ENCODE data around the gene TNRC6C.
"Not testable (repeated sequence)": the region's sequence is repeated elsewhere in the genome, so short reads cannot be mapped to it uniquely, and the experiment has no call there.

Gene TNRC6C

DNA sequence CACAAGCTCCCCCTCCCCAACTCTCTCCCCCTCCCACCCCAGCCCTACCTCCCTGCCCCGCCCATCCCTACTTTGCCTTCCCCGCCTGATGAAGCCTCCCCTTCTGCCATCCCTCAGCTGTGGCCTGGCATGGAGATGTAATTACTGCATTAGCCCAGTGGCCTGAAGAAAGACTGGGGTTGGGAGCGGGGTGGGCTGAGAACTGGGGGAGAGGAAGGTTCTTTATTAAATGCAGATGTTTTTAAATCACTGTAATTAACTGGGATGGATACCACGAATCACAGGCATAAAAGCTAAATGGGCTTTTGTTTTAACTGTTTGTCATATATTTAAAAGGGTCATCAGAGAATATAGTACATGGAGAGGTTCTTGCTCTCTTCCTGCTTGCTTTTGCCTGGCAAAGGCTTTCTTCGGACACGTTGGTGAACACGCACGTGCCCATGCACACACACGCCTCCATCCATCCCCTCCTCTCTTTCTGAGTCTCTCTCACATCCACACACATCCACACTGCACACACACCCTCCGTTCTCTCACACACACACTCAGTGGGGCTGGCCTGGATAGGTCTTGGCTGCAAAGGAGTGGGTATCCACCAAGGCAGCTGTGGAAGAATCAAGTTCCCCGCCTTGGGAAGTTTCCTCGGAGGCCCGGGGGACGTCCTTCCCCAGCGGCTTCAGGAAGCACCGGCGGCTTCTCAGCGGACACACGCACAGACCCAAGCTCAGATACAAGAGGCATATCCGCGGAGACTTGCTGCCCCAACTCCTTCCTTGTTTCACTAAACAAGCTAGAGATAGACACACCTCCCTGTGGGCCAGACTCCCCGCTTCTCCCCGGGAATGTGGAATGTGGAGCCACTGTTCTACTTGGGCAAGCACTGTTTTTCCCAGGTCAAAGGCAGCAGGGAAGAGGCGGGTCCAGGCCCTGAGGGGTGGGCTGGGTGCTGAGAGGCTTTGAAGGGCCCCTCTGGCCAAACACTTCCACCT lies 27.4 kb upstream of the TNRC6C start:
- no peak for DNase-seq

DNA sequence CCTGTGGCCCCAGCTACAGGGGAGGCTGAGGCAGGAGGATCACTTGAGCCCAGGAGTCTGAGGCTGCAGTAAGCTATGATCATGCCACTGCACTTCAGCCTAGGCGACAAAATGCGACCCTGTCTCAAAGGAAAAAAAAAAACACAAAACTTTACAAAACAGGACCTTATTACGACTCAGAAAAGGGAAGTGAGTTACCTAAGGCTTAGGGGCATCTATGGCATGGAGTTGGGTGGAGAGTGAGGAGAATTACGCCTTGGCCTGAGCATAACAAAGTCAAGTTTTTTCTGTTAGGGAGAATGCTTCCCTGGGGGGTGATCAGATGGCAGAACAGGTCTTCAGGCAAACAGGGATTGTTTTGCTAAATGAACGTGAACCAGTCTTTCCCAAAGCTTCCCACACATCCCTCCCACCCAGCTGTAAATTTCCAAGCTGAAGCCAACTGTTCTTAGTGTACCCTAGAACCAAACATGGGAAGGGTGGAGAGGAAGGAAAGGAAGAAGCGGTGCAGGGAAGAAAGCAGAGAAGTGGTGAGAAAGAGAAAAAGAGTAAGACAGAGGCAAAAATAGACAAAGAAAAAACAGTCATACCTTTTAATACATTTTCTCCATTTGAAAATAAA lies 24.6 kb upstream of the TNRC6C start:
- no peak for DNase-seq

DNA sequence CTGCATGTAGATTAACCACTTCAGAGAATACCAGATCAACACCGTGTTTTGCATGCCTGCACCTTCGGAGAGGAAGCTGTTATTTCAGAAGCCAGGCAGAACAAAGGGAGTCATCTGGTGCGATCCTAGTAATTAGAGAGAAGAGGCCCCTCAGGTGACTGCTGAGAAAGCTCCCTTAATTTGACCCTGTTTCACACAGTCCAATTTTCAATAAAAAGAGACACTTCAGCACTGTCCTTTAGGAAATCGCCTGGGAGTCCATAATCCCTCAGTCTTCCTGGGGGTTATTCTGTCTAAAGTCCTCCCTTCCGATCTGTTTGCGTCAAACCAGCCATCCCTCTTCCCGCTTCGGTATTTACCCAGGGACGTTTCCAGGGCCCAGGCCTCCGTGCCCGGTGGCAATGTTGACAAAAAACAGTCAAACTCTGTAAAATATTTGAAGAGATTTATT lies 23.4 kb upstream of the TNRC6C start:
- no peak for DNase-seq

DNA sequence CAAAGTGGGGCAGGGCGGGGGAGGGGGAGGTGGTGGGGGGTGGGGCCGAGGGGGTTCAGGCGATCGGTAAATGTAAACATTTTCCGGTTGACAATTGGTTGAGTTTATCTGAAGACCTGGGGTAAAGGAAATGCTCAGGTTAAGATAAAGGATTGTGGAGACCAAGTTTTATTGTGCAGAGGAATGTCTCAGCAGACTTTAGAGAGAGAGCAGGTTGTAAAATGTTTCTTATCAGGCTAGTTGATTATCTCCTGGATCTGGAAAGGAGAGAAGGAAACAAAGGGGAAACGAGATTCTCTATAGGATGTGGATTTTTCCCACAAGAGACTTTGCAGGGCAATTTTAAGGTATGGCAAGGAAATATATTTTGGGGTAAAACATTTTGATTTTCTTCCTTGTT lies 22.8 kb upstream of the TNRC6C start:
- DNase-seq = not testable (repeated sequence)

DNA sequence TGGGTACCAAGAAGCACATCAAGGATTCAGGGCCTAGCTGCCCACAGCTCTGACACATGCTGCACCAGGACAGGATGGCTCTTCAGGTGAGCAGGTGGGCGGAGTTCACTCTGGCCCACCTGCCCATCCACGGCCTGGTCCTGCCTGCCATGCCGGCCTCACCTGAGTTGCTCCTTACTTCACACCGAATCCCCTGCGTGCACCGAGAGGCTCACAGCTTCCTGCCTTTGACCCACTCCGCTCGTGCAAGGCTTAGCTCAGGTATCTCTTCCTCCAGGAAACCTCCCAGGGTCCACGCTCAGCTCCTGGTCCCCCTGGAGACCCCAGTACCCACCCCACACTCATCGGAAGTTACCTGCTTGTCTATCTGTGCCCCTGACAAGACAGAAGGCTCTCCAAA lies 21.6 kb upstream of the TNRC6C start:
- DNase-seq = no peak

DNA sequence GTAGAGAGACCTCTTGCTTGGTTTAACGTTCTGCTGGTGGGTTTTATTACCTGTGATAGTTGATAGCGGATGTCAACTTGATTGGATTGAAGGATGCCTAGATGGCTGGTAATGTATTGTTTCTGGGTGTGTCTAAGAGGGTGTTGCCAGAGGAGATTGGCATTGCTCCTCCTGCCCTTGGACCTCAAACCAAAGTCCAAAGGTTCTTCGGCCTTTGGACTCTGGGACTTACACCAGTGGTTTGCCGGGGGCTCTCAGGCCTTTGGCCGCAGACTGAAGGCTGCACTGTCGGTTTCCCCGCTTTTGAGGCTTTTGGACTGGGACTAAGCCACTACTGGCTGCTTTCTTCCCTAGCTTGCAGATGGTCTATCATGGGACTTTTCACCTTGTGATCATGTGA lies 17.5 kb upstream of the TNRC6C start:
- no peak for DNase-seq

DNA sequence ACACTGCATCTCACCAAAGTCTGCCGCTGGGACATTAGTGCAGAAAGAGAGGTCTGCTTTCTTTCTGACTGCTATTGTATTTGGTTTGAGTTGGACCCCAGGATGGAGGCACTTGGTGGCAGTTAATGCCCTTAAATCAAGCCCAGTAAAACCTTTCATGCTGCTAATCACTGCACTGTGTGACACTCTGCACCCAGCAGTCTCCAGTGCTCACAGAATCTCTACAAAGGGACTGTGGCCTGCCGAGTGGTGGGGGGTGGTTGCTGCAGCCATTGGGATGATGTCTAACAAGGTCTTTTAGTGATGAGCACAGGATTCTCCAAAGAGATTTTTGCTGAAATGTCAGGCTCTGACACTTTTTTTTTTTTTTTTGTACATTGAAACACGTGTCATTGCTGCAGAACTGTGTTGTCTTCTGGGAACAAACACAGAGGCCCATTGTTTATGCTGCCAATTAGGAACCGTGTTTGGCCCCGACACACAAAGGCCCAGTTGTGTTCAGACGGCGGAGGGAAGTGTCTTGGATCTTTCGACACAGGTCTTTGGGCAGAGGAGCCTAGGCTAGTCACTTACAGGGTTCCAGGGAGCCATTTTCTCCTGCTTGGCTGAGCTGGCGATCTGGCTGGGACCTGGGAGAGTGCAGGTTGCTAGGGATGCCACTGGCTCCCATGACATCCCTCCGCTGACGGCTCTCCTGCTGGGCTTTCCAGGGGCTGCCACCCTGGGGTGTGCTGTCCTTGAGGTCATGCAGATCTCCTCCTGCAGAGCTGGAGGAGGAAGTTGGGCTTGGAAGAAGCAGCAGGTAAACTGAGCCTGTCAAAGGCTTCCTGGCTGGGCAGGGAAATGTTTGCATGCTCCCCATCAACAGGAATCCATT lies 16.2 kb upstream of the TNRC6C start:
- DNase-seq = no peak

DNA sequence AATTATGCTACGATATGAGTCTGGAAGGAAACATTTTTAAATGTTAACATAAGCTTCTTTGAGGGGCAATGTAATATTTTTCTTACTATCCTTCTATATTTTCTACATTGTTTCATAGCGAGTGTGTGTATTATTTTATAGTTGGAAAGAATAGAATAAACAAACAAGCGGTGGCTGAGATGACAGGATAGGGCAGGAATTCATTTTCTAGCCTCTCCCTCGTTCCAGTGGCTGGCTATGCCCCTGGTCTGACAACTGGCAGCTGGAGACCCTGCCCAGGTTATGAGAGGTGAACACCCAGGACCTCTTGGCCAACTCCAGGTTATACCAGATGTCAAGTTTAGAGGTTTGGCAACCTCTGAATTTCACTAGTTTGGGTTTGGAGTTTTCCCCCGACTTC lies 14.5 kb upstream of the TNRC6C start:
- no peak for DNase-seq

DNA sequence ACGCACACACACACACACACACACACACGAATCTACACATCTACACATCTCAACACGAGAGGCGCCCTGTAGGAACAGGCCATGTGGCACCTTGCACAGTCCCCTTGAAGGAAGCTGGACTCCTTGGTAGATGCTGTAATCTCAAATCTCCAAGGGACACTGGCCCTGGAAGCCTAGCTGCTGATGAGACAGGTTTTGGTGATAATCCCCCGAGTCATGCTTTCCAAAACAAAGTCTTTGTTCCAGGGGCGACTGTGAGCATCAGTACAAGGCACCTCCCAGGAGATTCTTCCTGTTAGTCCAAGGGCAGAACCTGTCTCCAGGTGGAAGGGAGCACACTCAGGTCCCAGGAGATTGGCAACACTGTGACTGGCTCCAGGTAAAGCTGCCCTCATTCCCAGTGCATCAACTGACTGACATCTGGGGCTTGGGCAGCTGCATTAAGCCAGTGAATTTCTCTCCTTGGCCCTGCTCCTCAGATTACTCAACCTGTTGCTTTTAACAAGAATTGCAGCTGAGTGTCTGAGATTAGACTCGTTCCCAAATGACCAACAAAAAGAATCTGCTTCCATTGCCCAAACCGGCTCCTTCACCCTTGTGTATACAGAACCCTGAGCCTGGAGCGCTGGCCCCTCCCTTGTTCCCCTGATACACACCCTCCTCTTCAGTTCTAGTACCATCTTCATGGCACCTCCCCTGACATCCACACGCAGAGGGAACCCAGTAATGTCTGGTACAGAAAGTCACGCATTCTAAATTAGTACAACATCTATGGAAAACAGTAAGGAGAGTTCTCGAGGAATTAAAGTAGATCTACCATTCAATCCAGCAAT lies 13.9 kb upstream of the TNRC6C start:
- DNase-seq = no peak

DNA sequence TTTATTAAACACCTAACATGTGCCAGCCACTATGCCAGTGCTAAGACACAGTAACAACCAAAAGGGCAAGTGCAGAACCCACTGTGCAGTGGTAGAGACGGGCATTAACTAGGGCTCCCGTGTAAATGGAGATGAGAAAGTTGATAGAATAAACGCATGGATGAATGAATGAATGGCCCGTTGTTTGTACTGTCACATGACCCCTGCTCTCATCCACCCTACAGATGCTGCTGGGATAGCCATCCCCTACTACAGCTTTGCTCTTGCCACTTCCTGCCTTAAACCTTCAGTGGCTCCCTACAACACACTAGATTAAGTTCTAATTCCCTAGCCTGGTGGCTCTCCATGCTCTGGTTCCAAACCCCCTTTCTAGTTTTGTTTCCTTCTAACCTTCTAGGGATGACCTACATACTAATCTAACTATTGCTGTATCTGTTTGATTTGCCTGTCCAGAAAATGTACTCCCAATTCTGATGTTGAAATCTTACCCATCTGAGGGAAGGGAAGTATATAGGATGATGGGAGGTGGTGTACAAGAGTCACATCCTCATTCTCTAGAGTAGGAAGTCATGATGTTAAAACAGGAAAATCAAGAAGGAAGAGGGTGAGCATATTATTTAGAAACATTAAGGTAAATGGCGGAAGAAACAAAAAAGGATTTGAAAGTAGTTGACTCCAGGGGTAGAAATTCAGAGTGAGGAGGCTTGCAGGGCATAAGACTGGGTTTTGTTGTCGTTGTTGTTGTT lies 11.4 kb upstream of the TNRC6C start:
- no peak for DNase-seq

DNA sequence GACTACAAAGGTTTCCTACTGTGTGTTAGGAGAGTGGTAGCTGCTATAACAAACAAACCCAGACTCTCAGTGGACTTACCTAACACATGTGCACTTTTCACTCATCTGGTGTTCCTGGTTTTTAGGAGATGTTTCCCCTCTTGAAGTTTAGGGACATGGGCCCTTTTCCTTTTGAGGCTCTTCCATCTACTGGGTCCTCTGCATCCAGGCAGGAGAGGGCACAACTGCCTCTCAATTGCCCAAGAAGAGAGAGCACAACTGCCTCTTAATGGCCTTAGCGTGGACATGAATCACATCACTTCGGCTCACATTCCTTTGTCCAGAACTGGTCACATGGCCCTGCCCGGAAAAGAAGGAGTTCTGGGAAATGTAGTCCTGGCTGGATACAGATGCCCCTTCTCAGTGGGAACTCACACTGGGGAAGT lies 9.8 kb upstream of the TNRC6C start:
- DNase-seq = no peak

DNA sequence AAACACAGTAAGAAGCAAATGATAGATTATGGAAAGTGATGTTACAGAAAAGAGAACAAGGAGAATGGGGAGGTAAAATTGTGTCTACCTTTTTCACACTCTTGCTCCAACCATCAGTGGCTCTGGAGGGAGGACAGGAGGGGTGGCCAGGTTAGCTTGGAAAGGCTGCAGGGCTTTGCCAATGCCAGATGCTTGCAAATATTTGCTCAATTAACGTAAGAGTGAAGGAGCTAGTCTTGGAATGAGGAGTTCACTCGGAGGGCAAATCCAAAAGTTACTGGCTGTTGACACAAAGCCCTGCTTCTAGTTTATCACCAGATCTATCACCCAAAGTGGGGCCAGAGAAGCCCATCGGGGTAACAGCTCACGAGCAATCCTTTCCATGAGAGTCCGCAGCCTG lies 7.4 kb upstream of the TNRC6C start:
- no peak for DNase-seq

DNA sequence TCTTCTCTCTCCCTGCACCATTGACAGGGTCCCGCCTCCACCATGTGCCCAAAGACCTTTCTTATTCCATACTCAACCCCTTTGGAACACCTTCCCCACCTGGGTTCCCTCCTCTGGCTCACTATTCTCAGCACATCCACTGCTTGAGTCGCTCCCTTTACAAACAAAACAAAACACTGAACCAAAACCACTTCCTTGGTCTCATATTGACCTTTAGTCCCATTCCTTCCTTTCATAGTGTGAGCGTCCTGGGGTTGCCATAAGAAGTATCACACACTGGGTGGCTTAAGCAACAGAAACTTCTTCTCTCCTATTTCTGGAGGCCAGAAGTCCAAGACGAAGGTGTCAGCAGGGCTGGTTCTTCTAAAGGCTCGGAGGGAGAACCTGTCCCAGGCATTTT lies 6.1 kb upstream of the TNRC6C start:
- no peak for DNase-seq

DNA sequence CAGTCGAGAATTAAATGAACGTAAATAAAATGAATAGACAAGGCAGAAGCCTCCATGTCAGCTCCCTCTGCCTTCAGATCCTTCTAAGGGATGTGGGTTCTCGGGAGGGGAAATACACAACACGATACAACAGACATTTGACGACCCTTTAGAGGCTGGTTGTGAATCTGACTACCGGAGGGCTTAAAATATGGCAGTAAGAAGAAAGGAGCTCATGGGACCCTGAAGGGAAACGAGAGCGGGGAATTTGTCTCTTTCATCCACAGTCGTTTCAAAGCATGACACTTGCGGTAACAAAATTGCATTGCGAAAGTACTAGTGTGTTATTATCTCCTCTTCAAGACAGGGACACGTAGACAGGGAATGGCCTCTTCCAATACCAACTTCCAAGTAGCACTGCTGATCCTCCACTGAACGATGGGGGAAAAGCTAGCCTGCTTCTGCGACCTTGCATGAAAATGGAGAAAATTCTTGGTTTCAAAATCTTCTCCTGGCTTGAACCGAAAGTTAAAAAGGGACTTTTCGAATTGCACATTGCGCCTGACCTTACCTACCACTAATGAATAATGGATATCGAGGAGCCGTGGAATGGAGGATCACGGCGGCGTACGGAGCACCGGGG lies 1.2 kb upstream of the TNRC6C start:
- DNase-seq = no peak

DNA sequence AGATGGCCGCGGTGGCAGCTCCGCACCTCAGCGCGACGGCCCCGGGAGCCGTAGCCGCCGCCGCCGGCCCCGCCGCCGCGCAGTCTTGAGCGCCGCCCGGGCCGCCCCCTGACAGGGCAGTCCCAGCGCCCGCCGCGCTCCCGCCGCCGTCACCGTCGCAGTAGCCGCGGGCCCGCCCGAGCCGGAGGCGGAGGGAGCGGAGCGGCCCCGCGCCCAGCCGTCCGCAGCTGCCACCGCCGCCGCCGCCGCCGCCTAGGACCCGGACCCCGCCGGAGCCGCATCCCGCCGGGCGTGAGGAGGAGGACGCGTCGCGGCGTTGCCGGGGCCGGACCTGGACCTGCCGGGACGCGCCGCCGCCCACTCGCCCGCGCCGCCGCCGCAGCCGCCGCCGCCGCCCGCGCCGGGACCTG lies 218 bp downstream of the TNRC6C start:
- no peak for DNase-seq

DNA sequence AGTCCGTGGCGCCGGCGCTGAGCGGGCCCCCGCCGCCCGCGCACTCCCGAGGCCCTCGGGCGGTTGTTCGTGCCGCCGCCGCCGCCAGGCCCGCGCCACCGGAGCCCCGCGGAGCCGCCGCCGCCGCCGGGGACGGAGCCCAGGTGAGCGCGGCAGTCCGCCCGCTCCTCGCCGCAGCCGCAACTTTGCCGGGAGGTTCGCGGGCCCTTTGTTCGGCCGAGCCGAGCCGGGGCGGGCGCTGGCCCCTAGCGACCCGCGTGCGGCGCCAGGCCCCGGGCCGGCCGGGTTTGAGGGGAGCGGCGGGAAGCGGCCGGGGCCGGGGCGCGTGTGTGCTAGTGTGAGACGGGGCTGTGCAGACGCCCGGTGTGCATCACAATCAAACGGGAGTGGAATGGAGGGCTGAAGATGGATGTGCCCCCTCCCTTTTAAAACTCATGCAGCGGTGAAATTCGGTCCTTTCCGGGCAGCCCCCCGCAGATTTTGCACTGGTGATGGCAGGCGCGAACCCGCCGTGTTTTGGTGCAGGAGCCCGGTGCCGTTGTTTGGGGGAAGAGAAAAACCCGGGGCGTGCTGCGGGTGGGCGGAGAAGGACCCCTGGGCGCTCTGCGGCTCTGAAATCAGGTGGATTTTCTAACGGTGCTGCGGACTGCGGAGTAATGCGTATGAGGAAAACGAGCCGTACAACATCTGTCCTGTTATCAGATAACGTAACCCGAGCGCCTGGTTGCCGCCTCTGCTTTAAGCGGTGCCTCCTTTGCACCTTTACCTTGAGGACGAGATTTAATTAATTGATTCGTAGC lies 823 bp downstream of the TNRC6C start:
- DNase-seq = no peak

DNA sequence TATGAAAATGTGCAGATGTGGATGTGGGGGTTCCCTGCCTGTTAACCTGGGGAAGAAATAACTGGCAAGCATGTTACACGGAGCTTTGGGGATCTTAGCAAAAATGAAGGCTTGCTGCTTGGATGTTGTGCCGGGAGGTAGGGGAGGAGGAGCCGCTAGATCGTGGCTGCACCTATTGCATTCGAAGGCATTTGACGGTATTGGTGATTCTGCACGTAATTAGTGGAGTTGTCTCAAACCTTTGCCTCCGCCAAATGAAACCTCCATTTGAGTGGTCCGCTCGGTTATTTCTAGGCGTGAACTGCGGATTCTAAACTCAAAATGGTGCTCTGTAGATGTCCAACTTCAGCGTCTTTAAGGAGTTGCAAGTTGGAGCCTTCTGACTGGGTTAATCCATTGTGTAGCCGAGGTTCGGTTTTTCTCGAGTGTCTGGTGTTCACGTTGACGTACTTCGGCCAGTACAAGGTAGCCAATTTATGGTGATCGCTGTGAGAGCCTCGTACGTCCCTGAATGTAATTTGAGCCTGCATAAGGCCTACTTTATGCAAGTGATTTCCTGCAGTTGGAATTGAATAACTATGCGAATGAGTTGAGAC lies 1.5 kb downstream of the TNRC6C start:
- no peak for DNase-seq

DNA sequence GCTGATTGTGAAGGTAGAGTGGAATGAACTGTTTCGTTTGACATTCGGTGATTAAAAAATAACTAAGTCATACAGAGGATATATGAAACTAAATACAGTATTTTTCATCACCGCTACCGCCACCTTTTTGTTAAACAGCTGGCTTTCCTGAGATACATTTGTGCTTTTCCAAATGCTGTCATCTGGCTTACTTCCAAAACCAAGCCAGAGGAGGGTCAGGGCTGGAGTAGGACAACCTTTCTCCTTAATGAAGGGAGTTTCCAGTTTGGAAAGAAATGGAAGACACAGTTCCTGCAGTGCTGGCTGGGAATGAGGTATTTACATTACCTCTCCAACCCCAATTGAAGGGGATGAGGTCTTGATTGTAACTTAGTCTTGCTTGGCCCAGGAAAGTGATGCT lies 3.2 kb downstream of the TNRC6C start:
- no peak for DNase-seq

DNA sequence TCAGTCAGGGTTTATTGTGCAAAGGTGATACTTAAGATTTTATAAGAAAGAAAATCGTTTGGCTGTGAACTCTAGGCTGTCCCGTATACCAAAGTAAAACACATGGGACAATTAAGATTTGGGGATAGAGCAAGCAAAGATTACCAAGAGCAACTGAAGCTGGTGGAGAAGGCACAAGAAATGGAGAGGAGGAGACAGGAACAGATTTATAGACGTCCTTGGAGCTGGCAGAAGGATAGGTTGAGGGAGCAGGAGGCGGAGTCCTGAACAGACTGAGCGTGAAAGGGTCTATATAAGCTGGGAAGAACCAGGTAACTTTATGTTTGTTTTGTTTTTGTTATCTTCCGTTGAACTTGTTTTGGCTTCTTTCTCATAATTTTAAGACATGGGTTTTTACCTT lies 3.8 kb downstream of the TNRC6C start:
- no peak for DNase-seq

DNA sequence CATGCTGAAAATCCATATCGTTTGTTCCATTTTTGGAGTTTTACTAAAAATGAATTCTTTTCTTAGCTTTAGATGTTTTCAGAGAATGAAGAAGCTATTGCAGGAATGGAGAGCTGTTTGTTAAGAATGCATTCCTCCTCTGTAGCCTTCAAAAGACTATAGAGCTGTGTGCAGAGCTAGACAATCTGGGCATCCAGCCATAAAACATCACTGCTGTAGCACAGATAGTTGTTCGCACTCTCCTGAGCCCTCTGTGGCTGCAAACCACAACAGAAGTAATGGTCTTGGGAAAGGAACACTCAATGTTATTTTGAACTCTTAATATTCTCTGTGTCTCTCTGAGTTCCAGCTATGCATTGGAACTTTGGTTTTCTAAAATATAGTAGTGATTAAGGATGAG lies 4.9 kb downstream of the TNRC6C start:
- DNase-seq = peak; percentile 88

Measured in OCI-M1 (cell line).